GM21381 (cell line): ENCODE results near the gene UNC5B.
"Not testable (repeated sequence)": the region's sequence is repeated elsewhere in the genome, so short reads cannot be mapped to it uniquely, and the experiment has no call there.

Experiments used
- ATAC-seq: cut with Tn5 transposase; IDR thresholded peaks from one replicate; pipeline ENCODE4 v1.9.1; 2021; ENCODE audit warnings: mild to moderate bottlenecking, moderate library complexity; ENCODE audit not compliant: unreplicated experiment

The UNC5B gene

DNA sequence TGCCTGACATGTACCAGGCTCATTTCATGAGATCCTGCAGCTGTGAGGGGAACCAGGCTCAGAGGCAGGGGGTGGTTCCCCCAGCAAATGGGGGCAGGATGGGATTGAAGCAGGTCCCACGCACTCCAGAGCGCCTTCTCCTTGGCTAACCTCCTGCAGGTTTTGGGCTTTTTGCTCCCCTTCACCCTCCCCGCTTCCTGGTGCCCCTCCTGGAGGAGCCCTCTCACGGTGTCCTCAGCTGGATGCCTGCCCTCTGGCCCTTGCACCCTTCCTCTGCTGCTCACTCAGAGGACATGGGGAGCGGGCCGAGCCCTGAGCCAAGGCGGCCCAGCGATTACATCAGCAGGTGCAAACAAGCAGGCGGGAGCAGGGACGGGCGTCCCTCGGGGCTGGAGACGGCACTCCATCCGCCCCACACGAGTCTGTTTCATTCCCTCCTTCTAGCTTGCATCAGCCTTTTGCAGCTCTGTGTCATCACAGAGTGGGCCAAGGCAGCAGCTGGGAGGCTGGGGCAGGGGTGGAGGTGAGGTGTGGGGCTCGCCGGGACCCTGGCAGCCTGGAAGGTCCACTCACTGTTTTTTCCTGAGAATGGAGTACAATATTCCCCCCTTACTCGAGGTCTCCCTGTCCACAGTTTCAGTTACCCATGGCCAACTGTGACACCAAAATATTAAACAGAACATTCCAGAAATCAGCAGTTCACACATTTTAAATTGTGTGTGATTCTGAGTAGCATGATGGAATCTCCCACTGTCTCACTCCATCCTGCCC lies 54.0 kb downstream of the UNC5B start:
- no peak for ATAC-seq

DNA sequence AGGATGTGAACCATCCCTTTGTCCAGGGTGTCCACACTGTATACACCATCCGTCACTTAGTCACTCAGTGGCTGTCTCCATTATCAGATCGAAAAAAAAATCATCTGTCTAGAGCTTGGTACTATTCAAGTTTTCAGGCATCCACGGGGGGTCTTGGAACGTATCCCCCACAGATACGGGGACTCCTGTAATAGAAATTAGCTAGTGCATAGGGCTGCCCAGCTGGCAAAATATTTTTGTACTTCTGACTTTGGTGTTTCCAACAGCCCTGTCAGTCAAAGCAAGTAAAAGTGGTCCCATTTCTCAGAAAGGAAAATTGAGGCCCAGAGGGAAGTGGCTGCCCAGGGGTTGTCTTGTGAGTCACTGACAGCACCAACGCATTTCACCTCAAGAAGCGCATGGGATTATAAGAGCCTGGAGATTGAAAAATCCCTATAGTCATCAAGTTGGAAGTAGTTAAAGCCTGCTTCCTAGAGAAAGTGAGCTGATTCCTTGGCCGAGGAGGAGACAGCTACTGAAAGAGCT lies 54.6 kb downstream of the UNC5B start:
- ATAC-seq: no peak

DNA sequence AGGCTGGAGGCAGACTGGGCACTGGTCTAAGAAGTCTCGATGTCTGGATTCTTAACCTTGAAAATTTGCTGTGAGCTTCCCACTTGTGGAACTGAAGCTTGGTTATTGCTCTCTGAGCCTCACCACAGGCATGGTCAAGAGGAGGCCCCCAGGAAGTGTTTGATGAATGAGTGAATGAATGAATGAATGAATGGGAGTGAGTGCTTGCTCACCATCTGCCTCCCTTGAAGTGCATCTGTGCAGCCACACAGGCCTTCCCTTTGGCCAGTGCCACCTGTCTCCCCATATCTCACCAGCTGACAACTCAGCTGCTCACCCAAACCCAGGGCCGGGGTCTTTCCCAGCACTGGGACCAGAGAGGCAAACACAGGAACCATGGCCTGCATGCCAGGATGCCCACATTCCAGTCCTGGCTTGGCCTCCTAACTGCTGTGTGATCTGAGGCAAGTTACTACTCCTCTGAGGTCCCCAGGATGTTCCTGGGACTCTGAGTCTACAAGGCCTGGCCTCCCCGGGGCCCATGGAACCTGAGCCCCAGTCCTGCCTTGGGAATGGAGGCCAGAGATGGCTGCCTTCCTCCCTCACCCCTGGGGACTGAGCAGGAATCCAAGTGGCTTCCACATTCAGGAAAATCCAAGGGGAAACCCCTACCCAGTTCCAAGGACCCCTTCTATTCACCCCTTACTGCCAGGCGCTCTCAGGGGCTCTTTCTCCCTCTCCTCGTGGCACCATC lies 55.3 kb downstream of the UNC5B start:
- ATAC-seq: no peak

DNA sequence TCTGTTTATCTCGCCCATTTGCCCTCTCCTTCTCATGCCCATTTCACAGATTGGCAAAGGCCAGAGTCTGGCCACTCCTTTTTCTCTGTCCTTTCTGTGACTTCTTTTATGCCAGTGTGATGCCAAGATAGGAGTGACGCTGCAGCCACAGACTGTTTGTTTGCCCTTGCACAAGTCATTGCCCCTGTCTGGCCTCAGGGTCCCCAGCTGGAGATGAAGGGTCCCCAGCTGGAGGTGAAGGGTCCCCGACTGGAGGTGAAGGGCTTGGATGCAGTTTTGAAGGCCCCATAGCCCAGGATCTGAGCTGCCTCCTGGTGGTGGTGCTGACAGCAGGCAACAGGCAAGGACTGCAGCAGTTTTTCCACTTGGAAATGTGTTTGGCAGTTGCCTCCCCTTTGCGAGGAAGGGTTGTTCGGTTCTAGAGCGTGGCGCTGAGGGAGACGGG lies 55.9 kb downstream of the UNC5B start:
- no peak for ATAC-seq

DNA sequence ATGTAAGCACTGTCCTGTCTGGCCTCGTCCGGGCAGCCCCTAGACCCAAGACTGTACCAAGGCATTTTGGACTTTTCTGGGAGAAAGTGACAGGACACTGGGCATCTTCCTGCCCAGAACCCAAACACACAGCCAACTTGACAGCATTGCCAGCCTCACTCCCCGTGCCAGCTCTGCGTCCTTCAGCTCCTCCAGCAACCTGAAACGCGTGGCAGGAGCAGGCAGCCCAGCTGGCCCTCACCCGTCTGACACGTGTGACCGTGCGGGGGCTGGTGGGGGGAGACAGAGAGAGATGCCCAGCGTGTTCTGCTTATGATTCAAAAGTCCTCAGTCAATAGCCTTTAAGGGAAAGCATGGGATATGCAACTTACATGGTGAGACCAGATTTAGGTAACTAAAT lies 56.4 kb downstream of the UNC5B start:
- no peak for ATAC-seq

DNA sequence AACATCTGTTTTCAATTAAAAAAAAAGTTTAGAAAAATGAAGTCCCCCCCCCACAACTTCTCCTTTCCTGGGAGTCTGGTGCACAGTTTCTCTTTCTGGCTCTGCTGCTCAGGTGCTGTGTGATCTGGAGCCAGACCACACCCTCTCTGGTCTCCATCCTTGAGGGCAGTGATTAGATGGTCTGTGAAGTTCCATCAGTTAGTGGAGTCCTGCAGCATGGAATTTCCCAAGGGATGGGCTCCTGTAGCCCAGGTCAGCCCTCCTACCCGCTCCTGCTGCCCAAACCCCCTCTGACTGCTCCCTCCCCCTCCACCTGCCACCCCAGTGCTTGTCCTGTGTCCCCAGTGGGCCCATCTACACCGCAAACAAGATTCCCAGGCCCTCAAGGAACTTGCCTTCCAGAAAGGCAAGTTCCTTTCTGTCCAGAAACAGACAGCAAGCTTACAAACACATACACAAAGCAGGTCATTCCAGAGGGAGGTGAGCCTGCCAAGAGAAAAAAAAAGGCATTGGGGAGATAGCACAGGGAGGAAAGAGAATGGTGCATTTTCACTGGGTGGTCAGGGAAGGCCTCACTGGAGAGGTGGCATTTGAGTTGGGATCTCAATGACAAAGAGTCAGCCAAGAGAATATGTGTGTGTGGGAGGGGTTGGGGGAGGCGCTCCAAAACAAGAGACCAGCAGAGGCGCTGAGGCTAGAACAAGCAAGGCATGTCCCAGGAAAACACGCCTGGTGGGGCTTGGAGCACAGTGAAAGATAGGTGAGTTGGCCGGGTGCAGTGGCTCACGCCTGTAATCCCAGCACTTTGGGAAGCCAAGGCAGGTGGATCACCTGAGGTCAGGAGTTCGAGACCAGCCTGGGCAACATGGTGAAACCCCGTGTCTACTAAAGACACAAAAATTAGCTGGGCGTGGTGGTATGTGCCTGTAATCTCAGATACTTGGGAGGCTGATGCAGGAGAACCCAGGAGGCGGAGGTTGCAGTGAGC lies 57.2 kb downstream of the UNC5B start:
- ATAC-seq: no peak

DNA sequence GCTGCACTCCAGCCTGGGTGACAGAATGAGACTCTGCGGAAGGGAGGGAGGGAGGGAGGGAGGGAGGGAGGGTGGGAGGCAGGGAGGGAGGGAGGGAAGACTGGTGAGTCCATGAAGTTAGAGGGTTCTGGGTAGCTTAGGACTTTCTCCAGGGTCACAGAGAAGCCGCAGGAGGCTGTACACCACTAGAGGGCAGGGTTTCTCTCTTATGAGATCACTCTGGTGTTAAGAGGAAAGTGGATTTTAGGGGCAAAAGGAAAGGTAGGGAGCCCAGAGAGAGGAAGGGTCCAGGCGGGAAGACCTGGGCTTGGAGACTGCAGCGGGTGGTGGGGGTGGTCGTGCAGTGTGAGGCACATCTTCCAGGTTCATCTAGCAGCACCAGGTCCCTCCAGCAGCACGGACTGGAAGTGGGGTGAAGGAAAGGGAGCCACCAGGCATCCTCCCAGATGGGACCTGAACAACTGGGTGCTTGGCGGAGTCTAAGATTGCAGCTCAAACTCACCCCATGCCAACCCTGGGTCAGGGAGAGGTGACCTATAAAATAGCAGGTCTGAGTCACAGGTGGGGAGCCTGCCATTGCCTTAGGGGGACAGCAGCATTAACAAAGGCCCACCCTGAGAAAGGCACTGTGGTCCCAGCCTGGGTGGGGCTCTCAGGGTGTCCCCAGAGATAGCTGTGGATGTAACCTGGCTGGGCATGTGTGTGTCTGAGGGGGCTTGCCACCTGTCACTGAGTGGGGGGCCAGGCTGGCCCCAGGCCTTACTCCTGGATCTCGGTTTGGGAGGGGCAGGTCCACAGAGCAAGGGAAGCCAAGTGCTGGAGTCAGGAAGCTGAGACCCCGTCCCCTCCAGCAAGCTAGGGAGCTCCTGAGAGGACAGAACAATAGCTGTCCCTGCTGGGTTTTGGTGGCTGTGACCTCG lies 58.2 kb downstream of the UNC5B start:
- no peak for ATAC-seq

DNA sequence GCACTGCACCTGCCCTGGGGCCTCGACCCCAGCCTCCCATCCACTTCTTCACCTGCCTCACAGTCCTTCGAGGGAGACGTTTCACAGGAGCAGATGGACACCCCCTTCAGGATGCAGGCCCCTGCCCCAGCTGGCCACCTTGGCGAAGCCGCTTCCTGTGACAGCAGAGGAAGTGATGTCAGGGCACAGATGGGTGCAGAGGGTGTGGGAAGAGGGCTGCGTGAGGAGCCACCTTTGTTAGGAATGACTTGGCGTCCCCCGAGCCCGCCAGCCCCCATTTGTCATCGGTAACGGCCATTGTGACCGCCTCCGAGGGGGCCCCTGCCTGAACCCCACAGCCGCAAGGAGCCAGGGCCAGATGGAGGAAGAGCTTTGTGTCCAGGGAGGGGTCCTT lies 59.3 kb downstream of the UNC5B start:
- no peak for ATAC-seq

DNA sequence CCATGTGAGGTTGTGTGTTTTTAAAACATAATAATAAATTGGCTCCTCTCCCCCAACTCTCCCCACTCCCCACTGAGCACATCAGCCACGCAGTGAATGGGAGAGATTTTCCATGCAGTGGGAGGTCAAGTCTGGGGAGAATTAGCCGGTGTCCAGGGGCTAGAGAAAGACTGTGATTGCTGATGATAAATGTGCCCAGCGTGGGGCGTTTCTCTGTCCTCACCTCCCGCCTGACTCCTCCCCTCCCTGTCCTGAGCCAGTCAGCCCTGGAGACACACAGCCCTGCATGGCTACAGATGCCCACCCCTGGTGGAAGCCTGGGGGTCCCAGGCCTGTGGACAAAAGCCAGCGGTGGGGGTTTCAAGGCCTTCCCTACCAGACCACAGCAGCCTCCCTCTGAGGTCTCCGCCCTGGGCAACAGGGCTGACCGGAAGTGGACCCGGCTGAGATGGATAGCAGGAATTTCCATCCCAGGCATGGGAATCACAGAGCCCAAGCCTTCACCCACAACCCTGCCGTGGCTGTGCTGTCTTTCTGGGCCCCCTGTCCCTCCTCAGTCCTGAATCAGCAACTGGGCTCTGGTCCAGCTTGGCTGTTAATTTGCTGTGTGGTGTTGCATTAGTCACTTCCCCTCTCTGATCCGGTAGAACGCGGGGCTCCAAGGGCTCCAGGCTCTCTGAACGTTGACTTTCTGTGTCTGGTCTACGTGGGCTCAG lies 59.8 kb downstream of the UNC5B start:
- ATAC-seq: no peak

DNA sequence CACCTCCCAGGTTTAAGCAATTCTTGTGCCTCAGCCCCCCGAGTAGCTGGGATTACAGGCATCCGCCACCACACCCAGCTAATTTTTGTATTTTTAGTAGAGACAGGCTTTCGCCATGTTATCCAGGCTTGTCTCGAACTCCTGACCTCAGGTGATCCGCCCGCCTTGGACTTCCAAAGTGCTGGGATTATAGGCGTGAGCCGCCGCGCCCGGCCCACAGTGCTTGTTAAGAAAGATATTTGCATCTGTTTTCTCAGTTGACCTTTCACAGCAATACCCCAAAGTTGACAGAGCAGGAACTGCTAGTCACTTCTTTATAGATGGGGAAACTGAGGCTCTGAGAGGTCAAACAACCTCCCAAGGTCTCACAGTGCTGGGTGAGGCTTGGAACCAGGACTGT lies 60.6 kb downstream of the UNC5B start:
- not testable (repeated sequence) for ATAC-seq

DNA sequence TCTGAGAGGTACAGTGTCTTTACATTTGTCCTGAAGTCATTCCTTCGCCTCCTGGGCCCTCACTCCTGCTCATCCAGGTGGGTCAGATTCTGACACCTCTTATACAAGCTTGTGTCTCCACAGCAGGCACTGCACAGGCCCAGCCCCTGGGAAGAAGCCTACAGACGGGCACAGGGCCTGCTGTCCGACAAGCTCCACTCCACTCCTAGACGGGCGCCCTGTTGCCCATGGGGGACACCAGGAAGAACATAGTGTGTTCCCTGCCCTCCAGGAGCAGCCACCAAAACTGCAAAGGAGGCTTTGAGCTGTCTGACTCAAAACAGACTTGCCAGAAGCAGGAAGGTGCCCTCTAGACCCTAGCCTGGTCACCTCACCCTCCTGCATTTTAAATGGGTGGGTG lies 61.1 kb downstream of the UNC5B start:
- no peak for ATAC-seq

DNA sequence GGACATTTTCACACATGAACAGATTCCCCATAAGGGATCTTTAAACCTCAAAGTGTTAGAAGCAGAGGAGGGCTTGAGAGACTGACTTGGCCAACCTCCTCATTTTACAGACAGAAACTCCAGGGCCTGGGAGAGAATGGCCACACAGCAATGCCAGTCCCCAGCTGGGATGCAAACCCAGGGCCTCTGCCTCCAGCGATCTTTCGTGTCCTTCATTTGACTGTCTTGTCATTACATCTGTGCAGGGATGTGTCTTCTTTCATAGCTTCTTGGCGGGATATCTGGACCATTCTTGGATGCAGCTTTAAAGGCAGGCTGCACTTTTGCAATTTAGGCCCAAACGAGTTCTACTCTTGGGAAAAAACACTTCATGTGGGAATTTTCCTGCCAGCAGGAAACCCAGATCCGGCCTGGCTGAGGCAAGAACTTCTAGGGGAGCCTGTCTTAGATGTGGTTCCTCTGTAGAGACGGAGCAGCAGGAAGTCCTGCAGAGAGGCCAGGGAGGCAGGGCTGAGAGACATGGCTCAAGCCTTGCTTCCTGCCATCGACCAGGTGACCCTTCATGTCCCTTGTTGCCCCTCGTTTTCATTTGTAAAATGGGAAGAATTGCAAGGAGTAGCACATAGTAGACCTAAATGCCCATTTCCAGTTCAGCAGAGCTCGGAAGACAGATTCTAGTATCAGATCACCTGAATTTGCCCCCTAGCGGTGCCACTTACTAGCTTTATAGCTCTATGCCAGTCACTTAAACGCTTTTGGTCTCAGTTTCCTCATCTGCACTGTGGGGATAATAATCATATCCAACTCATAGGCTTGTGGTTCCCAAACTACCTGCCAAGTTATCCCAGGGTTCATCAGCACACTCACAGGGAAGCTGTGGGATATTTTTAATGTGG lies 62.8 kb downstream of the UNC5B start:
- no peak for ATAC-seq

DNA sequence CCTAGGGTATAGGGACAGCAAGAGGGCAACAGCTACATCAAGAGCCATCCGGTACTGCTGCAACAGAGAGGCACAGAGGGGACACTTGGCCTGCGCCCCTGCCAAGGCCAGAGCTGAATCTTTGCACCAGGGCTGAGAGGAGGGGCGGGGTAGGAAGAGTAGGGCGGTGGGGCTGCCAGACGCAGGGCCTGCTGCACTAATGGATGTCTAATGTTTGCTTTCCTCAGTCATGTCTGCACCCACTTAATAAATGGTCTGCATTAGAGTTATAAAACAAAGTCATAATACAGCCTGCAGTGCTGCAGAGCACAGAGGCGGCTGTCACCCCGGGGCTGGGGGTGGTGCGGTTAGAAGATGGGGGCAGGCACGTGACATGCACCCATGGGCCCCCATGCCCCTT lies 64.5 kb downstream of the UNC5B start:
- ATAC-seq: no peak

DNA sequence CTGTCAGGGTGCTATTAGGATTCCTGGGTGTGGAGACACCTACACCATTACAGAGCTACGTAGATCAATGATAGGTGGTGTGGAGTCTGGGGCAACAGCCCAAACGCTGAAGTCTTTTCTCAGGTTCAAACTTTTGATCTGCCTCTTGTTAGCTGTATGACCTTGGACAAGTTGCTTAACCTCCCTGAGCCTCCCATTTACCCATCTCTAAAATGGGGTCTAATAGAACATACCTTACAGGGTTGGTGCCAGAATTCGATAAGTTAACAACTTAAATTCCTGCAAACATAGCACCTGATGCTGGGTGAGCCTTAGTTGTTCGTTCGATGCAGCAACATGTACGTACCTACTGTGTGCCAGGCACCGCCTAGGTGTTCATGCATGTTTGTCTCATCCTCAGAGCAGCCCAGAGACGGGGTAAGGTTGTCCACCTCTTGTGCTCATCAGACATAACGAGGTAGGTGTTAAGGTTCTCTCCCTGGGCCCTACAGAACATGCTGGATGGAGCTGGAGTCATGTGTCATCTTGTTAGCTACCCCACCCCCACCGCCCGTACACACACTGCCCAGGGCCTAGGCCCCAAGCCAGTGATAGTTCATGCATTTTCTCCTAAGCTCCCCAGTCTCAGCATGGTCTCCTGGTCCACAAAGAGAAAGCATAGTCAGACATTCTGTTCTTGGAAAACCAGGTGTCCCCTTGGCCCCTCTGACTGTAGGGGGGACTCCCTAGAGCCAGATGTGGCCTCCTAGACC lies 65.7 kb downstream of the UNC5B start:
- ATAC-seq: no peak

DNA sequence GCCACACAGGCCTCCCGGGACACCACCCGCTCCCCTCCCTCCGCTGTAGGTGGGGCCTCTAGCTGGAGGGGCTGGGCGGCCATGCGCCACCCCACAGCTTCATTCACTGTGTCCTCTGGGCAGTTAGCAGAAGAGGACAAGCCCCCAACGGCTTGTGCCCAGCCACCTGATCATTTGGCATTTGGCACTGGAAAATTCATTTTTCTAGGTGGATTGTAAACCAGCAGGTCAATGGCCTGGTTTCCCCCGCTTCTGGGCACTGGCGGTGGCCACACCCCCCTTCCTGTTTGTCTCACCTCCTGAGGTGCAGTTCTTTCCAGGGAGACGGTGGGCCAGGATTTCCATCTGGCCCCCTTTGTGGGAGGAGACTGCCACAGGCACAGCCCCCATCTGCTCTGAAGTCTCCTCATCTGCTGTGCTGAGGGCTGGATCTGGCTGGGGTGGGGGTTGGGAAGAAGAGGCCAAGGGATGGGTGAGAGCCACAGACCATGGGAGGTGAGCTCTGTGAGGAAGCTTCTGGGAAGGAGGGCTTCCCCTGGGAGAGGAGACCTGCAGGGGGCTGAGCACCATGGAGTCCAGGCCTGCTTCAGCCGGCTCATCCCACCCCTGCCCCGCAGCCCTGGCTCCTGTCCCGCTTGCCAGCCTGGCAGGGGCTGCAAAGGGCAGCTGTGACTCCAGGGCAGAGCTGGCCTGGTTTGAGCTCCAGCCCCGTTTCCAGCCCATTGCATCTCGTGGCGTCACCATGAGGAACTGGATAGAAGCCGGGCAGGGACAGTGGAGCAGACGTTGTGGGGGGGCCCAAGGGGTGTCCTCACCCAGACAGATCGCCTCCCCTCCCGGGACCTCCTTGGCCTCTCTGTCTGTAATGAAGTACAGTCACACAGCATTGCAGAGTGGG lies 66.6 kb downstream of the UNC5B start:
- ATAC-seq: no peak

DNA sequence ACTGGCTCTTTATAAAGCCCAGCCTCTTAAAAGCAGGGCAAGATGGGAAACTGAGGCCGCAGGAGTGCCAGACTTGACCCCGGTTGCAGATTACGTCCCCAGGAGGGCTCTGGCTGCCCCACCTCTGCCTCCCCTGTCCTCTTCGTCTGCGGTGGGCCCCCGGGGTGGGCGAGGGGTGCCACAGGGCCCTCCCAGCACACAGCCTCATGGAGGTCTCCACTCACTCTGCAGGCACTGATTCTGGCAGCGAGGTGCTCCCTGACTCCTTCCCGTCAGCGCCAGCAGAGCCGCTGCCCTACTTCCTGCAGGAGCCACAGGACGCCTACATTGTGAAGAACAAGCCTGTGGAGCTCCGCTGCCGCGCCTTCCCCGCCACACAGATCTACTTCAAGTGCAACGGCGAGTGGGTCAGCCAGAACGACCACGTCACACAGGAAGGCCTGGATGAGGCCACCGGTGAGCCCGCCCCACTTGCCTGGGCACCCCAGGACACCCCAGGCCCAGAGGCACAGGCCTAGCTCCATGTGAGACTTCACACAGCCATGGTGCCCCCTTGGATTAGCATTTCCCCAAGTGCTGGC lies 67.3 kb downstream of the UNC5B start:
- no peak for ATAC-seq
